Articular chondrocyte of knee joint (primary cell): ENCODE measurements around the gene NOXA1. TPM values are rescaled to one million over a fixed set of nuclear protein-coding genes. Genes with fewer than 3 reads are reported as not detected.

Experiments used
- total RNA-seq: library from RNA; depleted of rRNA; stranded (reverse); fragments of >200 nt; gene quantifications from 2 replicates; pipeline ENCODE4 v1.2.3, GENCODE V29; 2012

Gene NOXA1, protein sequence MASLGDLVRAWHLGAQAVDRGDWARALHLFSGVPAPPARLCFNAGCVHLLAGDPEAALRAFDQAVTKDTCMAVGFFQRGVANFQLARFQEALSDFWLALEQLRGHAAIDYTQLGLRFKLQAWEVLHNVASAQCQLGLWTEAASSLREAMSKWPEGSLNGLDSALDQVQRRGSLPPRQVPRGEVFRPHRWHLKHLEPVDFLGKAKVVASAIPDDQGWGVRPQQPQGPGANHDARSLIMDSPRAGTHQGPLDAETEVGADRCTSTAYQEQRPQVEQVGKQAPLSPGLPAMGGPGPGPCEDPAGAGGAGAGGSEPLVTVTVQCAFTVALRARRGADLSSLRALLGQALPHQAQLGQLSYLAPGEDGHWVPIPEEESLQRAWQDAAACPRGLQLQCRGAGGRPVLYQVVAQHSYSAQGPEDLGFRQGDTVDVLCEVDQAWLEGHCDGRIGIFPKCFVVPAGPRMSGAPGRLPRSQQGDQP
- total RNA-seq, result 0.39 and 0.65 TPM in 2 replicates

DNA sequence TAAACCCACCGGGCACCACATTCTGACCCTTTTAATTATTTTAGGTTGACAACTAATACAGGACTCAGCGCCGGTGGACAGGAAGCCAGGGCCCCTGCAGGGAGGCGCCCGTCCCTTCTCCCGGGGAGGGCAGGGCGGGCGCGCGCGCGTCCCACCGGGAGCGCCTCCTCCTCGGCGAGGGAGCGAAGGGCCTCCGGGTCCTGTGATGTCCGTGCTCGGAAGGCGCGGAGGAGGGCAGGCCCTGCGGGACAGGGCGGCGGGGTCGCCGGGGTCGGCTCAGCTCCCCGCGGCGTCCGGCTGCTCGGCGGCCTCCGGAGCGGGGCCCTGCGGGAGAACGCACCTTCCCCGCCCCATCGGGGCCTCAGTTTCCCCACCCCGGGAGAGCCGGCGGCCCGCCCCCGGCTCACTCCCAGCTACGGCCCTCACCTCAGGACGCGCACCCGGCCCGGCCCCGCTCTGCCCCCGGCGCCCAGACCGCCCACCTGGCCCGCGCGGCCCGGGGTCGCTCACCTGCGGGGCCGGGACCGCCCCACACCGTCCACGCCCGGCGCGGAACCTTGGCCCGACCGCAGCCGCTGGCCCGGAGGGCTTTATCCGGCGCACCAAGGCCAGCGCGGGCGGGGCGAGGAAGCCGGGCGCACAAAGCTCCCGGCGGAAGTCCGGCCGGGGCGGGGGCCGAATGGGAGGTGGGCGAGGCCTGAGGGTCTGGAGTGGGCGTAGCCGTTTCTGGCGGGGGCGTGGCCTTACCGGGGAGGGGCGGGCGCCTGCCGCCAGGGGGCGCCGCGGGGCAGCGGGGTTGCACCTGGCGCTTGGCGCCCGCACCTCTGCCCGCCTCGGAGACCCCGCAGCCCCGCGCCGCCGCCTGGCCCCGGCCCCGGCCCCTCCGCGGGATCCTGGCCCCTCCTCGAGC lies at the start of gene NOXA1, which contains the start of gene EXD3:
Gene NOXA1, plus strand, starts transcription at position 790 of the 910 bp plus-strand sequence. CDS start 137 bp downstream, outside the sequence.
Gene EXD3, minus strand, starts transcription at position 559 of the 910 bp plus-strand sequence. CDS start 27,805 bp downstream, outside the sequence.

DNA sequence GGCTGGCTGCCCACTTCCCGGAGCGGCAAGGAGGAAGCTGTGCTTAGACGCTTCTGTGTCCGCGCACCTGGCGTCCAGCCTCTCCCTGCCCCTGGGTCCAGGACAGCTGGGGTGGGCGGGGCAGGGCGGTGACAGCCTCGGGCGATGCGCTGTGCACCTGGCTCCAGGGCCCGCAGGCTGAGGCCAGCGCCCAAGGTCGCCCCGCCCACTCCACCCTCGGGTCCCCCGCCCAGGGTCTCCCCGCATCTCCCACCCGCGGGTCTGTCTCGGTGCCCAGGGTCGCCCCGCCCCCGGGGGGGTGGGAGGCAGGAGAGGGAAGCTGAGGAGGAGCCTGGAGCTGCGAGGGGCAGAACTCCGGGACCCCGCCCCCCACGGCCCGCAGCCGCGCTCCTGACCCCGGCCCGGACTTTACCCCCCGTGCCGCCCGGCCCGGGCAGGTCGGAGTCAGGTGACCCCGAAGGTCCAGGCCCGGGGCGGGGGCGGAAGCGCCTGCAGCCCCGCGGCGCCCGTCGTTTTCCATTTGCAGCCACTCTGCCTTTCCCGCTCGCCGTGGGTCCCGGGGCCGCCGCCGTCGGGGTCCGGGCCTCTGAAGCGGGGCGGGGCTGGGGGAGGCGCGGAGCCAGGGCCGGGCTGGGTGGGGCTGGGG lies 18.2 kb downstream of the NOXA1 start, which contains the start of gene ENTPD8:
Gene ENTPD8, minus strand, starts transcription at position 69 of the 646 bp plus-strand sequence. CDS start 3,072 bp downstream, outside the sequence.

DNA sequence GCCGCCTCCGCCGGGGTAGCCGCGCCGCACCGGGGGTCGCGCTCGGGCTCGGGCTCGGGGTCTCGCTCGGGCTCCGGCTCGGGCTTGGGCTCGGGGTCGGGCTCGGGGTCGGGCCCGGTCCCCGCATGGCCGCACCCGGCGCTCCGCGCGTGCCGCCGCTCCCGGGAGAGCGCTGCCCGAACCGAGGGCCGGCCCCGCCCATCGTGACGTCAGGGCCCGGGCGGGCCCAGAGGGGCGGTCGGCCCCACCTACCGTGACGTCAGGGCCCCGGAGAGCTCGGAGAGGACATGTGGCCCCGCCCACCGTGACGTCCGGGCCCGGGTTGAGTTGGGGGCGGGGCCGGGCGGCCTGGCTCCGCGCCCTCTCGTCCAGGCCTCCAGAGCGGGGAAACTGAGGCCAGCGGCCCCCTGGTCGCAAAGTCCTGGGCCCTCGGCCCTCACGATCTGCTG lies 36.0 kb downstream of the NOXA1 start, which contains the start of gene NSMF:
Gene NSMF, minus strand, starts transcription at position 183 of the 449 bp plus-strand sequence. CDS start 232 bp downstream, outside the sequence.

Other genes starting within 250 kb of the NOXA1 start
- gene ANAPC2, start 234.8 kb upstream of the NOXA1 start, total RNA-seq, result 21.9 and 24.7 TPM in 2 replicates
- 41.7 and 44.6 TPM in 2 replicates for gene SSNA1, start 234.7 kb upstream of the NOXA1 start, total RNA-seq
- 5.4 and 6.1 TPM in 2 replicates for gene TPRN, start 222.7 kb upstream of the NOXA1 start, total RNA-seq
- 29.0 and 29.4 TPM in 2 replicates for gene TMEM203, start 217.7 kb upstream of the NOXA1 start, total RNA-seq
- 4.0 and 4.1 TPM in 2 replicates for gene NDOR1, start 217.7 kb upstream of the NOXA1 start, total RNA-seq
- gene RNF208, start 201.2 kb upstream of the NOXA1 start, total RNA-seq, result 0.39 TPM in 1 of 2 replicates, not detected in the other
- gene CYSRT1, start 198.2 kb upstream of the NOXA1 start, total RNA-seq, result 0.52 and 0.76 TPM in 2 replicates
- gene RNF224, start 195.9 kb upstream of the NOXA1 start, total RNA-seq, result not detected in 2 replicates
- gene SLC34A3, start 192.5 kb upstream of the NOXA1 start, total RNA-seq, result not detected in 2 replicates
- gene TUBB4B, start 182.1 kb upstream of the NOXA1 start, total RNA-seq, result 114 and 130 TPM in 2 replicates
- not detected in 2 replicates for gene STPG3, start 172.1 kb upstream of the NOXA1 start, total RNA-seq
- gene NELFB, start 168.1 kb upstream of the NOXA1 start, total RNA-seq, result 37.6 and 40.1 TPM in 2 replicates
- gene TOR4A, start 145.7 kb upstream of the NOXA1 start, total RNA-seq, result 8.6 and 13.4 TPM in 2 replicates
- gene NRARP, start 121.1 kb upstream of the NOXA1 start, total RNA-seq, result 0.13 and 0.22 TPM in 2 replicates
- 6.3 and 7.6 TPM in 2 replicates for gene EXD3, start 231 bp upstream of the NOXA1 start, total RNA-seq
- gene ENTPD8, start 18.0 kb downstream of the NOXA1 start, total RNA-seq, result not detected in 2 replicates
- 22.7 and 27.0 TPM in 2 replicates for gene NSMF, start 35.9 kb downstream of the NOXA1 start, total RNA-seq
- 2.6 and 3.0 TPM in 2 replicates for gene PNPLA7, start 127.0 kb downstream of the NOXA1 start, total RNA-seq
- gene MRPL41, start 128.5 kb downstream of the NOXA1 start, total RNA-seq, result 21.1 and 25.3 TPM in 2 replicates
- gene DPH7, start 155.5 kb downstream of the NOXA1 start, total RNA-seq, result 13.1 and 15.7 TPM in 2 replicates
- 8.1 and 8.8 TPM in 2 replicates for gene ZMYND19, start 167.1 kb downstream of the NOXA1 start, total RNA-seq
- gene ARRDC1, start 182.3 kb downstream of the NOXA1 start, total RNA-seq, result 11.9 and 16.9 TPM in 2 replicates
- 34.9 and 41.6 TPM in 2 replicates for gene EHMT1, start 195.6 kb downstream of the NOXA1 start, total RNA-seq